Esophagus (tissue), 2 donors: ENCODE data around the gene PRKAR1B. TPM values are rescaled to one million over a fixed set of nuclear protein-coding genes. Genes with fewer than 3 reads are reported as not detected.

Experiments
- H3K27ac ChIP-seq, 2 donors: one replicate each; pipeline ENCODE4 v1.5.1; 2013; ENCODE audit warnings: low read depth in 2 of 2, mild to moderate bottlenecking in 2 of 2, inconsistent platforms in 1 of 2, low read length in 1 of 2, moderate library complexity in 1 of 2
- H3K27me3 ChIP-seq, 2 donors: one replicate each; pipeline ENCODE4 v1.6.1; 2013; ENCODE audit warnings: low read length in 2 of 2, control low read depth in 1 of 2, mild to moderate bottlenecking in 1 of 2; ENCODE audit not compliant: insufficient read depth in 2 of 2, control insufficient read depth in 1 of 2
- H3K36me3 ChIP-seq, 2 donors: one replicate each; pipeline ENCODE4 v1.6.1; 2013; ENCODE audit warnings: low read length in 1 of 2; ENCODE audit not compliant: control insufficient read depth in 2 of 2, insufficient read depth in 2 of 2
- H3K4me1 ChIP-seq, 2 donors: one replicate each; pipeline ENCODE4 v1.6.1; 2013; ENCODE audit warnings: low read length in 1 of 2; ENCODE audit not compliant: control insufficient read depth in 2 of 2, insufficient read depth in 2 of 2
- H3K4me3 ChIP-seq, 2 donors: one replicate each; pipeline ENCODE4 v1.5.1; 2013; ENCODE audit warnings: low read length in 2 of 2, mild to moderate bottlenecking in 2 of 2, low read depth in 1 of 2, moderate library complexity in 1 of 2
- H3K9me3 ChIP-seq, 2 donors: one replicate each; pipeline ENCODE4 v1.6.1; 2013; ENCODE audit warnings: mild to moderate bottlenecking in 2 of 2, low read depth in 1 of 2, low read length in 1 of 2, moderate library complexity in 1 of 2; ENCODE audit not compliant: control insufficient read depth in 2 of 2, insufficient read depth in 1 of 2
- WGBS, 2 donors: extraction: QIAGEN DNeasy Blood & Tissue Kit; methylation state at CpG; one replicate each; pipeline ENCODE4 v1.1.7; 2013; 5-methylcytosine and 5-hydroxymethylcytosine counted together
- polyA plus RNA-seq, 2 donors: library from polyadenylated mRNA; stranded (reverse); fragments of 200-250 nt; gene quantifications; one replicate each; pipeline ENCODE4 v1.2.3, GENCODE V29; 2013
- donor health status: healthy with polysubstance abuse.
- donor health status: Bipolar disorder and iron deficiency.

The PRKAR1B gene
- polyA plus RNA-seq, 2 donors: 10.4 to 10.9 TPM

DNA sequence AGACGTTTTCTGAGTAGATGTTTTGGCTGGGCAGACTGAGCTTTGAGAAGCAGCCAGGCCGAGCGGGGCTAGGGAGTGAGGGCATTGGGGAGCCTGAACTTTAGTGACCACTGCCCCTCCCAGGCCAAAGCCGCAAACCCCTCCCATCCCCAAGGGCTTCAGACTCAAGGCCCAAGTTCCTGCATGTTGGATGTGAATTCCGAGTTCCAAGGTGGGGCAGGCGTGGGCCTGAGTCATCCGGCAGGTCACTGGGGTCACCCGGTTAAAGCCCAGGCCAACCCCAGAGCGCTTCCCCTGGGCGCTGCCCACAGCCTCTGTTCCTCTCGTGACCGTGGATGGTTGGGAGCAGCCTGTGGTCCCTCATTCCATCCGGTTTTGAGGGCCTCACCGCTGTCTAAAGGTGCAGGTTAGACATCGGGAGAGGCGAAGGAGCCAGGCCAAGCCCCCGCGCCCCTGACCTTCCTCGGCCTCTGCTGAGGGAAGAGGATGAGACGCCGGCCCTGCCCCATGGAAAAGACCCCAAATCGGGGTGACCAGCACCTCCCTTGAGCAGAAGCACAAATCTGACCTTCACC, 200.5 kb downstream of the PRKAR1B start:
- Histone ChIP-seq H3K4me3 (no peak overlapping the region), H3K9me3 (peaks cover 0 to 8% of the 10 kb centered on the region in 2 donors), H3K4me1 (peaks cover 3 to 6% of the 10 kb centered on the region in 2 donors), H3K36me3 (no peaks in the 10 kb centered on the region), H3K27me3 (no peaks in the 10 kb centered on the region), H3K27ac (no peak overlapping the region)
- 74 to 77% methylated on average over 22 of the region's 22 CpGs for WGBS, 2 donors

DNA sequence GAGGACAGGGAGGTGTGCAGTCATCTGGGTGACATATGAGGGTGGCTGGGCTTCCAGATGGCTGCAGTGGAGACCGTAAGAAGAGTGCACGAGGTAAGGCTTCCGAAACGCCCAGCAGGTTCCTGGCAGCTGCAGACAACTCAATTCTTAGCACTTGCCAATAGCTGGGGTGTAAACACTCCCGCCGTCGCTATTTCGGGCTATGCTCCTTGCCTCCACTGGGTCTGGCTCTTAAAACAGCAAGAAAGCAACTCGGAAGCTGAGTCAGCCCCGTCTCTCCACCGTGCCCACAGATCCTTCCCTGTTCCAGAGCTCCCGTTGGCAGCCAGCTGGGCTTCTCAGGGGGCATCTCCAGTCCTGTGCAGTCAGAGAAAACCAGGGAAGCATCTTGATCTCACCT, 201.3 kb downstream of the PRKAR1B start:
- Histone ChIP-seq H3K4me3 (no peak overlapping the region), H3K27me3 (no peaks in the 10 kb centered on the region), H3K9me3 (peaks cover 0 to 8% of the 10 kb centered on the region in 2 donors), H3K36me3 (no peaks in the 10 kb centered on the region), H3K27ac (no peak overlapping the region), H3K4me1 (peaks cover 3 to 11% of the 10 kb centered on the region in 2 donors)
- 57 to 81% methylated on average over 12 of the region's 12 CpGs for WGBS, 2 donors

DNA sequence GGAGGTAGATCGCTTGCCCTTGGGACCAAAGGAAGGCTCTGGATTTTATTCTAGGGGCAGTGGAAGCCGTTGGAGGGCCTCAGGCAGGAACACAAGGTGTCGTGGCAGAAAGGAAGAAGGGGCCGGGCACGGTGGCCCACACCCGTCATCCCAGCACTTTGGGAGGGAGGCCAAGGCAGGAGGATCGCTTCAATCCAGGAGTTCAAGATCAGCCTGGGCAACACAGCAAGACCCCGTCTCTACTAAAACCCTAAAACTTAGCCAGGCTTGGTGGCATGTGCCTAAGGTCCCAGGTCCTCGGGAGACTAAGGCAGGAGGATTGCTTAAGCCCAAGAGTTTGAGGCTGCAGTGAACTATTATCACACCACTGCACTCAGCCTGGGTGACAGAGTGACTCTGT, 202.3 kb downstream of the PRKAR1B start:
- peaks cover 3 to 15% of the 10 kb centered on the region in 2 donors for H3K4me1 ChIP-seq
- no peak overlapping the region for H3K27ac ChIP-seq
- H3K4me3 ChIP-seq: no peak overlapping the region
- H3K36me3 ChIP-seq: no peaks in the 10 kb centered on the region
- WGBS, 2 donors: 93 to 95% methylated on average over 9 of the region's 9 CpGs
- H3K27me3 ChIP-seq: no peaks in the 10 kb centered on the region
- peaks cover 0 to 8% of the 10 kb centered on the region in 2 donors for H3K9me3 ChIP-seq

DNA sequence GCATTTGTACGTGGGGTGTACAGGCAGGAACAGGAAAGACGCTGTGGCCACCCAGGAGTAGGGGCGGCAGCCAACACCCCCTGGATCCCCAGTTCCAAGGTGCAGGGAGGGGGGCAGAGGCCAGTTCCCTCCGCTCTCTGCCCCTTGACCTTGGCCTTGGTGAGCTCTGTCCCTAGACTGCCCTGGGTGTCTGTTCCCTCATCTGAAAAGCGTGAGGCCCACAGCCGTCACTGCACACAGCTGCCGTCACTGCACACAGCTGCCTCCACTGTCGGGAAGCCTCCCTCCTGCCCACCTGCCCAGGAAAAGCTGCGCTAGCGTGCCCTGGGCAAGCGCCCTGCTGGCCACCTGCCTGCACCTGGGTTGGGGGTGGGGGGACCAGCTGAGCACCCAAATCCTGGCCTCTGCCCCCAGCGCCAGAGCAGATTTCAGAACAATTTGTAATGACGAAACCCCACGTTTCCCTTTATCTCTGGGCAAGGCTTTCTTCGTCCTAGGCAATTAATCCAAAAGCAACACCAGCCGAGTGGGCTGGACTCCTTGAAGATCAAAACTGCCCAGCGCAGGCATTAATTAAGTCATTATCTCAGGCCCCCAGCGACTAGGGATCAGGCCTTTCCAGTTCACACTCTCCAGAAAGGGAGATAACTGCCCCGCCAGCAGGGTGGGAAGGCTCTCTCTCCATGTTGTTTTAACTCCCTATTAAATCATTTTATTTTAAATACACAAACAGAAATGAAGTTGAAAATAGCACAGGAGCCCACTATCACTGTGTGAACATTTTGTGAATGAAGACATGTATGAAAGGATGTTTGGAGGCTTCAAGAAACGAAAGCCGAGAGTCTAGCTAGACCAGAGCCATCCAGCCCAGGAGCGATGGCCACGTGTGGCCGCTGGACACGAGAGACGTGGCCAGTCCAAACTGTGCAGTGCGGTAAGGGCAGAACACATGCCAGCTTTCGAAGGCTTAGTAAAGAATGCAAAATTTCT, 203.4 kb downstream of the PRKAR1B start:
- no peaks in the 10 kb centered on the region for H3K36me3 ChIP-seq
- H3K27me3 ChIP-seq: no peaks in the 10 kb centered on the region
- H3K4me3 ChIP-seq: no peak overlapping the region
- peaks cover 3 to 15% of the 10 kb centered on the region in 2 donors for H3K4me1 ChIP-seq
- H3K9me3 ChIP-seq: peaks cover 0 to 8% of the 10 kb centered on the region in 2 donors
- H3K27ac ChIP-seq: no peak overlapping the region
- 78 to 83% methylated on average over 28 of the region's 28 CpGs for WGBS, 2 donors

DNA sequence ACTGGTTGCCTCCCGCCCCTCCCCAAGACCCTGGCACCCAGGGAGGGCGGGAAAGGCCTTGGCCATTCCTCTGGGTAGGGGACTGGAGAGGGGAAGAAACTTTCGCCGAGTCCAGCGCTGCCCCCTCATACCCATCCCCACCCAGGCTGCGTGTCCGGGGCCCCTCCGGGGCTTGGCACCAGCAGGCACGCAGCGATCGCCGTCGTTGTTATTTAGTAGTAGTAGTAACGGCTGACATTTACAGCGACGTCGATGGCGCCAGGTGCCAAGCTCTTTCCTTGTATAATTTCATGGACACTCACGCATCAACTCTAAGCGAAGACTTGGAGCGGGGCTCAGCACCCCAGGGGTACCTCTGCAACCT, 204.1 kb downstream of the PRKAR1B start:
- H3K9me3 ChIP-seq: peaks cover 0 to 8% of the 10 kb centered on the region in 2 donors
- H3K4me3 ChIP-seq: no peak overlapping the region
- H3K27ac ChIP-seq: no peak overlapping the region
- no peaks in the 10 kb centered on the region for H3K27me3 ChIP-seq
- WGBS, 2 donors: 32 to 33% methylated on average over 20 to 21 of the region's 21 CpGs
- H3K4me1 ChIP-seq: peaks cover 3 to 15% of the 10 kb centered on the region in 2 donors
- H3K36me3 ChIP-seq: no peaks in the 10 kb centered on the region

DNA sequence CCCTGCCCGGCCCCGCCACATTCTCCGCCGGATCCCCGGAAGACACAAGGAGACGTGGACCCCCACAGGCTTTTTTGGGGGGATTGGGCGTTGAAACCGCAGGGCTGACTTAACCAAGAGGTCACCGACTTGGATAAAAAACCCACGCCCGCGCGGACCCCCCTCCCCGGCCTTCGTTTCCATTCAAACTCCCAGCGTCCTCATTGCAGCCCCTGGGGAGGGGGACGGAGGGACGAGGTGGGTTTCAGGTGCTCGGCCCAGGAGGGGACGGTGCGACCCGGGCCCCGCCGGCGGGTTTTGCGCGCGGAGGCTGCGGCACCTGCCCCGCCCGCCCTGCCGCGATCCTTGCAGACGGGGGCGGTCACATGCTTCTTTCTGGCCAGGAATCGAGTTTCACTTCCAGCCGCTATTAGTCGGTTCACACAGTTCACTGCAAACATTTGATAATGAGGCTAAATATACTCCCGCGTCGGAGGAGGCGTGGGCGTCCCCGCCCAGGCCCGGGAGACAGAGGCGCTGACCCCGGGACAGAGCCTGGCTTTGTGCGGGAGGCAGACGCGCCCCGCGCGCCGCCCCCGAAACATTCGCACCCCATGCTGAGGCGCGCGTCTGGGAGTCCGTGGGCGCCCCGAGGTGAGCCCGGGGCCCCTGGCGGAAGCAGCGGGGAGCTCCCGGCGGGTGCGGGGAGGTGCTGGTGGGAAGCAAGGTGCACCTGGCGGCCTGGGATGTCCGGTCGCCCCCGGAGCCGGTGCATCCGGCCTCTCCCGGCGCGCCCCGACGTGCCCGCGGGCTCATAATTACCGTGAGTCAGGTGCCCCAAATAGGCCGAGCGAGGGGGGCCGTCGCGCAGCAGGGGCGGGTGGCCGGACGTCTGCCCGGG, 204.8 kb downstream of the PRKAR1B start:
- no peaks in the 10 kb centered on the region for H3K36me3 ChIP-seq
- WGBS, 2 donors: 0 to 1% methylated on average over 78 to 91 of the region's 91 CpGs
- H3K27me3 ChIP-seq: no peaks in the 10 kb centered on the region
- H3K4me1 ChIP-seq: peaks cover 6 to 15% of the 10 kb centered on the region in 2 donors
- H3K27ac ChIP-seq: no peak overlapping the region
- H3K9me3 ChIP-seq: peaks cover 0 to 8% of the 10 kb centered on the region in 2 donors
- H3K4me3 ChIP-seq: peak overlapping the region; percentile 34 to 37

DNA sequence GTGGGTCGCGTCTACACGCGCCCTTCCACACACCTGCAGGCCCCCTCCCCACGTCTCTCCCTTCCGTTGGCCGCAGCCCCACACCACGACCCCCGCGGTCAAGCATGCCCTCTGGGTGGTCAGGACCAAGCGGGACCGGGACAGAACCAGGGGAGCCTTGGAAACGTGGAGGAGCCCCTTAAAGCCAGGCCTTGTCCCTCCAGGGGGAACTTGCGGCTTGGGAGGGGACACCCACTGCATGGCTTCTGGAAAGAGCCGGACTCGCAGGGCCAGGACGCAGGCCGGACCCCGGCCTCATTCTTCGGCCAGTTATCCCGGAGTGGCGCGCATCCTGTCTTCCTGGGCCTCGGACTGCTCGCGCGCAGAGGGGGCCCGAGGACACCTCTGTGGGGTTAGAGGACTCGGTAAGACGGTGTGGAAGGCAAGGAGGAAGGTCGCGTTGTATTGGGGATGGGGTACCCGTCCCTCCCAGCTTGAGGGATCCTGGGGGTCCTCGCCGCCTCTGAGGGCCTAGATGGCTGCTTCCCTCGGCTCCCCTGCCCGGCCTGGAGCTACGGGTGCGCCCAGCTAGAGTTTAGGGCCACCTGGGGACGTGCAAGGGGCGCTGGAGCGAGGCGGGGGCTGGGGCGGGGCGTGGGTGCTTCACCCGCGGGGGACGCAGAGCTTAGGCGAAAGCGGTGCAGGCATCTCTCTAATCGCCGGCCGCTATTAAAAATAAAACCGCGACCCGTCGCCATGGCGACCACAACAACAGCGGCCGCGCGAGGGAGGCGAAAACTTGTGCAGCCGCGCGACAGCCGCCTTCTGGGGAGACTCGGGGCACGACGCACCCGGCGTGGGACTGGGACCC, 205.6 kb downstream of the PRKAR1B start:
- H3K4me3 ChIP-seq: peak overlapping the region in 1 of 2 donors; percentile 34
- H3K27me3 ChIP-seq: no peaks in the 10 kb centered on the region
- H3K36me3 ChIP-seq: no peaks in the 10 kb centered on the region
- H3K9me3 ChIP-seq: peaks cover 0 to 8% of the 10 kb centered on the region in 2 donors
- H3K4me1 ChIP-seq: peaks cover 8 to 15% of the 10 kb centered on the region in 2 donors
- no peak overlapping the region for H3K27ac ChIP-seq
- 14% methylated on average over 69 to 72 of the region's 72 CpGs for WGBS, 2 donors

DNA sequence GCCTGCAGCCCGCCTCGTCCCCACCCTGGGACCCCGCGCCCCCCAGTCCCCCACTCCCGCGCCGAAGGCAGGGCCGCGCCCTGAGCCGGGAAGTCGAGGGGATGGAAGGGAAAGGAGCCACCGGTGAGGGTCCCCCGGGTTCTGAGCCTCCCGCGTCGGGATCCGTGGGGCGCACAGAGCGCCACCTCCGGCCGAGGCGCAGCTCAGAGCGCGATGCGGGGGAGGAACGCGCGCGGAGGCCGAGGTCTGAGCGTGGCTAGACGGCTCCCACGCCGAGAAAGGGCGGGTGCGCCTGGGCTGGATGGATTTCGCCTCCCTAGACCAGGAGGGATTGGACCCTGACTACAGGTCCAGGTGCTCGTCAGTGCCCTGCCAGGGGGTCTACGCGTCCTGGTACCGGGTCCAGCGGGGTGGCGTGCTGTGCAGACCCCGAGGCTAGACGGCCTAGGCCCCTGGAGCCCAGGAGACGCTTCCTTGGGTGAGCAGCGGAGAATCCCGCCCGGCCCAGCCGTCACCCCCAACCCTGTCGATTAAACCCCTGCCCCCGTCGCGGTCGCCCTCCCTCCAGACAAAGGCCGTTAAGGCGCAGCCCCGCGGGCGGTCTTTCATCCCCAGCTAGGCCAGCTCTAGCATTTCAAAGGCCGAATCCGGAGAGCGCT, 206.4 kb downstream of the PRKAR1B start:
- H3K36me3 ChIP-seq: no peaks in the 10 kb centered on the region
- peak overlapping the region; percentile 77 to 90 for H3K27ac ChIP-seq
- peaks cover 6 to 12% of the 10 kb centered on the region in 2 donors for H3K4me1 ChIP-seq
- H3K9me3 ChIP-seq: peaks cover 0 to 6% of the 10 kb centered on the region in 2 donors
- peak overlapping the region in 1 of 2 donors; percentile 58 for H3K4me3 ChIP-seq
- WGBS, 2 donors: 14 to 20% methylated on average over 57 to 63 of the region's 63 CpGs
- no peaks in the 10 kb centered on the region for H3K27me3 ChIP-seq
